Measurements from ENCODE around the gene OR9A2. TPM values are rescaled to one million over a fixed set of nuclear protein-coding genes. Genes with fewer than 3 reads are reported as not detected.
A peak's percentile ranks its signal among the peaks of the same experiment; 100 is the strongest.

Gene OR9A2
- polyA plus RNA-seq, 1 experiment: not detected

- TF ChIP-seq, protein P1, sequence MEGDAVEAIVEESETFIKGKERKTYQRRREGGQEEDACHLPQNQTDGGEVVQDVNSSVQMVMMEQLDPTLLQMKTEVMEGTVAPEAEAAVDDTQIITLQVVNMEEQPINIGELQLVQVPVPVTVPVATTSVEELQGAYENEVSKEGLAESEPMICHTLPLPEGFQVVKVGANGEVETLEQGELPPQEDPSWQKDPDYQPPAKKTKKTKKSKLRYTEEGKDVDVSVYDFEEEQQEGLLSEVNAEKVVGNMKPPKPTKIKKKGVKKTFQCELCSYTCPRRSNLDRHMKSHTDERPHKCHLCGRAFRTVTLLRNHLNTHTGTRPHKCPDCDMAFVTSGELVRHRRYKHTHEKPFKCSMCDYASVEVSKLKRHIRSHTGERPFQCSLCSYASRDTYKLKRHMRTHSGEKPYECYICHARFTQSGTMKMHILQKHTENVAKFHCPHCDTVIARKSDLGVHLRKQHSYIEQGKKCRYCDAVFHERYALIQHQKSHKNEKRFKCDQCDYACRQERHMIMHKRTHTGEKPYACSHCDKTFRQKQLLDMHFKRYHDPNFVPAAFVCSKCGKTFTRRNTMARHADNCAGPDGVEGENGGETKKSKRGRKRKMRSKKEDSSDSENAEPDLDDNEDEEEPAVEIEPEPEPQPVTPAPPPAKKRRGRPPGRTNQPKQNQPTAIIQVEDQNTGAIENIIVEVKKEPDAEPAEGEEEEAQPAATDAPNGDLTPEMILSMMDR (IDR thresholded peaks at IDR 0.05; ENCODE audit: insufficient read depth, low read depth, low read length): no peak
- CTCF ChIA-PET: interaction anchor here (1.0 to 12.9 kb wide), 4 partner anchors 8 to 207 kb away, joined by 3 to 392 read pairs (median 4); partner anchors contain the start of gene TAS2R40
- no peak overlapping the region for H3K4me3 ChIP-seq (ENCODE audit: low read depth, low read length)
- no peak for DNase-seq (ENCODE audit: low read depth)
- H3K27me3 ChIP-seq (ENCODE audit: control insufficient read depth, insufficient read depth, low read length): no peaks in the 10 kb centered on the region
- POLR2A ChIA-PET: no interaction called here
- H3K36me3 ChIP-seq (ENCODE audit: control insufficient read depth, insufficient read depth, low read length): no peaks in the 10 kb centered on the region
These were observed 14.9 kb downstream of the OR9A2 start for GRCh38 chr7:143012001-143012400.

DNA sequence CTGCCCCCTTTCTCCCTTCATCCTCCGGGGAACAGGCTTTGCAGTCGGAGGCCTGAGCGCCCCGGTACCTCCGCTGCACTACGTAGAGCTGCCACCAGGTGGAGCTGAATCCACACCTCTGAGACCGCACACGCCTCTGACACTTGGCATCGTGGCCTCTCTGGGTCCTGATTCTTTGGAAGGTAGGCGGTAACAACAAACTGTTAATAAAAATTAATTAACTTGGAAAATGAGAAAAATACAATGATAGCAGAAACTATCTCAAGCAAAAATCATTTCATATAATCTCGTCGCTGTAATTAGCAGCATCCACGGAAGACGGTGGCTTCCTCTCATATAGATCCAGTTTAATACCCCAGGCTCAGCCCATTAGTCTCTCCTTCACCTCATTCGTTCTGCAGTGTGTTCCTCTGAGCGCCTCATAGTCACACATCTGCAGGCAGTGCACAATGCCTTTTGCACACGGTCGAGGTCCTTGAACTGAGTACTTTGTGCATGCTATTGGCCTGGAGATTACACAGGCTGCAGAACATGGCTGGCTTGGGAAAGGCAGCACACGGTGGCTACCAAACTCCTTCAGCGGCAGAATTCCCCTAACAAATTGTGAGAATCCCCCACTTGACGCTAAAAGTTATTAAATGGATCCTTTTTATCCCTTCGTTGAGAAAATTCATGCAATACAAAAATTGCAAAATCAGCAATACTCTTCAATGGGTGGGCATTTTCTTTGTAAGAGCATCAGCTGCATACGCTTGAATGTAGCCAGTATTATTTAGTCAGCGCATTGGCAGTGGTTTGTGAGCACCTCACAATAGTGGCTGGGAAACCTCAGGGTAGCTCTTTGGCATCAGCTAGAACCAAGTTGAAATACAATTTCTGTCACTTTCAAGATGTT, 18.7 kb downstream of the OR9A2 start:
- CTCF ChIA-PET: interaction anchor here (0.7 to 12.9 kb wide), 17 partner anchors 9 to 211 kb away, joined by 3 to 392 read pairs (median 3); partner anchors contain the start of genes TAS2R39 and TAS2R40
- POLR2A ChIA-PET: no interaction called here
- Histone ChIP-seq H3K4me3 (ENCODE audit: low read depth, low read length) (no peak overlapping the region), H3K36me3 (ENCODE audit: control insufficient read depth, insufficient read depth, low read length) (no peaks in the 10 kb centered on the region), H3K27me3 (ENCODE audit: control insufficient read depth, insufficient read depth, low read length) (no peaks in the 10 kb centered on the region)
- no peak for DNase-seq (ENCODE audit: low read depth)
- TF ChIP-seq, protein P1 (IDR thresholded peaks at IDR 0.05; ENCODE audit: insufficient read depth, low read depth, low read length): peak; percentile 96

GRCh38 chr7:143005632-143006260, 21.2 kb downstream of the OR9A2 start:
- DNase-seq (ENCODE audit: low read depth): no peak
- TF ChIP-seq, protein P1 (IDR thresholded peaks at IDR 0.05; ENCODE audit: insufficient read depth, low read depth, low read length): no peak
- Histone ChIP-seq H3K36me3 (ENCODE audit: control insufficient read depth, insufficient read depth, low read length) (no peaks in the 10 kb centered on the region), H3K4me3 (ENCODE audit: low read depth, low read length) (no peak overlapping the region), H3K27me3 (ENCODE audit: control insufficient read depth, insufficient read depth, low read length) (no peaks in the 10 kb centered on the region)
- ChIA-PET CTCF (interaction anchor here (0.7 to 12.9 kb wide), 9 partner anchors 11 to 528 kb away, joined by 3 to 392 read pairs (median 4); partner anchors contain the start of gene TAS2R40), POLR2A (interaction anchor here (0.6 kb wide), 1 partner anchor 527 kb away, joined by 4 read pairs; no protein-coding TSS in a partner anchor)

GRCh38 chr7:143003393-143004051, 23.4 kb downstream of the OR9A2 start:
- ChIA-PET CTCF (interaction anchor here (0.5 to 12.9 kb wide), 23 partner anchors 8 to 699 kb away, joined by 3 to 392 read pairs (median 4); partner anchors contain the start of genes EPHB6 and TAS2R40), POLR2A (no interaction called here)
- DNase-seq (ENCODE audit: low read depth): no peak
- TF ChIP-seq, protein P1 (IDR thresholded peaks at IDR 0.05; ENCODE audit: insufficient read depth, low read depth, low read length): peak; percentile 69
- H3K4me3 ChIP-seq (ENCODE audit: low read depth, low read length): no peak overlapping the region
- no peaks in the 10 kb centered on the region for H3K36me3 ChIP-seq (ENCODE audit: control insufficient read depth, insufficient read depth, low read length)
- H3K27me3 ChIP-seq (ENCODE audit: control insufficient read depth, insufficient read depth, low read length): no peaks in the 10 kb centered on the region

Data from BJ (cell line).